Measurements from ENCODE around the gene ASTN2.

The ASTN2 gene

GRCh38 chr9:116646661-116647514 lies 768.0 kb downstream of the ASTN2 start:
- DNase-seq = no peak

- DNase-seq = no peak
Measured at GRCh38 chr9:116644091-116644688, 770.7 kb downstream of the ASTN2 start.

GRCh38 chr9:116643691-116644090 lies 771.2 kb downstream of the ASTN2 start:
- DNase-seq = no peak

GRCh38 chr9:116641292-116642059 lies 773.4 kb downstream of the ASTN2 start:
- no peak for DNase-seq

- DNase-seq = no peak
Measured at GRCh38 chr9:116639251-116639741, 775.6 kb downstream of the ASTN2 start.

- no peak for DNase-seq
Measured at GRCh38 chr9:116635908-116636307, 778.9 kb downstream of the ASTN2 start.

GRCh38 chr9:116632990-116633838 lies 781.6 kb downstream of the ASTN2 start:
- DNase-seq = no peak

- no peak for DNase-seq
Measured at GRCh38 chr9:116629634-116630033, 785.2 kb downstream of the ASTN2 start.

GRCh38 chr9:116628716-116629115 lies 786.1 kb downstream of the ASTN2 start:
- no peak for DNase-seq

GRCh38 chr9:116627433-116627832 lies 787.4 kb downstream of the ASTN2 start:
- DNase-seq = no peak

GRCh38 chr9:116626762-116627161 lies 788.1 kb downstream of the ASTN2 start:
- DNase-seq = no peak

- DNase-seq = no peak
Measured at GRCh38 chr9:116623715-116624114, 791.1 kb downstream of the ASTN2 start.

- DNase-seq = no peak
Measured at GRCh38 chr9:116617389-116617788, 797.5 kb downstream of the ASTN2 start.

GRCh38 chr9:116616304-116616914 lies 798.4 kb downstream of the ASTN2 start:
- no peak for DNase-seq

GRCh38 chr9:116608064-116608463 lies 806.8 kb downstream of the ASTN2 start:
- no peak for DNase-seq

- DNase-seq = no peak
Measured at GRCh38 chr9:116605904-116606341, 808.9 kb downstream of the ASTN2 start.

GRCh38 chr9:116605060-116605459 lies 809.8 kb downstream of the ASTN2 start:
- DNase-seq = no peak

GRCh38 chr9:116604251-116604650 lies 810.6 kb downstream of the ASTN2 start:
- no peak for DNase-seq

GRCh38 chr9:116599342-116599884 lies 815.4 kb downstream of the ASTN2 start:
- DNase-seq = no peak

- no peak for DNase-seq
Measured at GRCh38 chr9:116596646-116597045, 818.2 kb downstream of the ASTN2 start.

GRCh38 chr9:116594547-116594946 lies 820.3 kb downstream of the ASTN2 start:
- DNase-seq = no peak

GRCh38 chr9:116592970-116593369 lies 821.9 kb downstream of the ASTN2 start:
- no peak for DNase-seq

Data from CD4-positive, alpha-beta T cell treated with Interleukin-4 for 4 hours (primary cell).